Osteoblast (primary cell): Measurements from ENCODE around the gene DLG2. TPM values are rescaled to one million over a fixed set of nuclear protein-coding genes. Genes with fewer than 3 reads are reported as not detected.
A peak's percentile ranks its signal among the peaks of the same experiment; 100 is the strongest.

ENCODE experiments used
- DNase-seq: peaks from one replicate; pipeline ENCODE4 v3.0.0; 2011; ENCODE audit warnings: low spot score, mixed read lengths; ENCODE audit not compliant: insufficient read length; ENCODE audit errors: missing footprints
- H2AFZ ChIP-seq: 2 replicates; pipeline ENCODE4 v1.6.0; 2011; ENCODE audit warnings: mild to moderate bottlenecking, low read length
- H3K27ac ChIP-seq: 2 replicates; pipeline ENCODE4 v1.5.1; 2011; ENCODE audit warnings: mild to moderate bottlenecking, low read depth, low read length, moderate library complexity
- H3K27me3 ChIP-seq: 2 replicates; pipeline ENCODE4 v1.6.0; 2012; ENCODE audit warnings: mild to moderate bottlenecking, control low read depth, inconsistent platforms, low read length, moderate library complexity; ENCODE audit not compliant: insufficient read depth
- H3K36me3 ChIP-seq: 2 replicates; pipeline ENCODE4 v1.5.1; 2011; ENCODE audit warnings: mild to moderate bottlenecking, low read length, control low read depth, moderate library complexity; ENCODE audit not compliant: insufficient read depth
- H3K4me1 ChIP-seq: 2 replicates; pipeline ENCODE4 v1.5.1; 2011; ENCODE audit warnings: mild to moderate bottlenecking, low read length, control low read depth, moderate library complexity; ENCODE audit not compliant: insufficient read depth
- H3K4me2 ChIP-seq: 2 replicates; pipeline ENCODE4 v1.6.0; 2011; ENCODE audit warnings: mild to moderate bottlenecking, low read length; ENCODE audit not compliant: insufficient read depth
- H3K4me3 ChIP-seq: fragments of 200-600 bp; sonication (generic); 3 replicates; pipeline ENCODE4 v1.5.1; 2012; ENCODE audit warnings: mild to moderate bottlenecking, low read length, inconsistent platforms; ENCODE audit not compliant: insufficient read depth
- H3K79me2 ChIP-seq: 2 replicates; pipeline ENCODE4 v1.6.0; 2012; ENCODE audit warnings: mild to moderate bottlenecking, low read length, control low read depth, inconsistent platforms; ENCODE audit not compliant: insufficient read depth
- H3K9me3 ChIP-seq: 2 replicates; pipeline ENCODE4 v1.5.1; 2011; ENCODE audit warnings: low read depth, low read length, control low read depth
- H4K20me1 ChIP-seq: 2 replicates; pipeline ENCODE4 v1.6.0; 2012; ENCODE audit warnings: mild to moderate bottlenecking, low read length, control low read depth; ENCODE audit not compliant: insufficient read depth
- CTCF ChIP-seq: IDR thresholded peaks from 2 replicates; pipeline ENCODE4 v1.5.1; 2011; ENCODE audit warnings: mild to moderate bottlenecking, low read depth, low read length, moderate library complexity; ENCODE audit errors: extremely low read depth
- total RNA-seq: library from RNA; depleted of rRNA; stranded (reverse); fragments of >200 nt; gene quantifications from 2 replicates; pipeline ENCODE4 v1.2.3, GENCODE V29; 2012

The DLG2 gene
- total RNA-seq, 1 donor: 3.3 TPM

- DNase-seq: no peak
- Histone ChIP-seq H3K4me3 (no peak overlapping the region), H4K20me1 (no peaks in the 10 kb centered on the region), H3K27me3 (no peaks in the 10 kb centered on the region), H2AFZ (peak overlapping the region; percentile 48), H3K36me3 (no peaks in the 10 kb centered on the region), H3K9me3 (no peaks in the 10 kb centered on the region), H3K4me1 (peaks cover 17% of the 10 kb centered on the region), H3K27ac (peak overlapping the region; percentile 37), H3K4me2 (no peak overlapping the region), H3K79me2 (no peaks in the 10 kb centered on the region)
- no peak for TF ChIP-seq CTCF
Observed at GRCh38 chr11:84906995-84907394, 720.1 kb downstream of the DLG2 start.

- Histone ChIP-seq H3K36me3 (no peaks in the 10 kb centered on the region), H3K9me3 (no peaks in the 10 kb centered on the region), H2AFZ (no peak overlapping the region), H3K79me2 (no peaks in the 10 kb centered on the region), H3K4me3 (no peak overlapping the region), H3K27me3 (no peaks in the 10 kb centered on the region), H3K4me2 (no peak overlapping the region), H3K4me1 (peaks cover 19% of the 10 kb centered on the region), H3K27ac (no peak overlapping the region), H4K20me1 (no peaks in the 10 kb centered on the region)
- no peak for TF ChIP-seq CTCF
- DNase-seq: no peak
Observed at GRCh38 chr11:84905411-84905810, 721.7 kb downstream of the DLG2 start.

- no peak for TF ChIP-seq CTCF
- H3K4me3 ChIP-seq: no peak overlapping the region
- H3K36me3 ChIP-seq: no peaks in the 10 kb centered on the region
- no peak overlapping the region for H2AFZ ChIP-seq
- no peaks in the 10 kb centered on the region for H3K79me2 ChIP-seq
- no peaks in the 10 kb centered on the region for H4K20me1 ChIP-seq
- no peak for DNase-seq
- no peak overlapping the region for H3K27ac ChIP-seq
- no peak overlapping the region for H3K4me2 ChIP-seq
- no peaks in the 10 kb centered on the region for H3K9me3 ChIP-seq
- peaks cover 27% of the 10 kb centered on the region for H3K4me1 ChIP-seq
- no peaks in the 10 kb centered on the region for H3K27me3 ChIP-seq
Observed at GRCh38 chr11:84902445-84902844, 724.7 kb downstream of the DLG2 start.

GRCh38 chr11:84901991-84902390, 725.2 kb downstream of the DLG2 start:
- Histone ChIP-seq H3K79me2 (no peaks in the 10 kb centered on the region), H3K4me3 (no peak overlapping the region), H3K4me1 (peaks cover 25% of the 10 kb centered on the region), H2AFZ (no peak overlapping the region), H3K4me2 (no peak overlapping the region), H3K9me3 (no peaks in the 10 kb centered on the region), H3K27me3 (no peaks in the 10 kb centered on the region), H4K20me1 (no peaks in the 10 kb centered on the region), H3K27ac (no peak overlapping the region), H3K36me3 (no peaks in the 10 kb centered on the region)
- TF ChIP-seq CTCF: no peak
- DNase-seq: peak; percentile 55
